Measurements from ENCODE around the gene COL8A2.

DNA sequence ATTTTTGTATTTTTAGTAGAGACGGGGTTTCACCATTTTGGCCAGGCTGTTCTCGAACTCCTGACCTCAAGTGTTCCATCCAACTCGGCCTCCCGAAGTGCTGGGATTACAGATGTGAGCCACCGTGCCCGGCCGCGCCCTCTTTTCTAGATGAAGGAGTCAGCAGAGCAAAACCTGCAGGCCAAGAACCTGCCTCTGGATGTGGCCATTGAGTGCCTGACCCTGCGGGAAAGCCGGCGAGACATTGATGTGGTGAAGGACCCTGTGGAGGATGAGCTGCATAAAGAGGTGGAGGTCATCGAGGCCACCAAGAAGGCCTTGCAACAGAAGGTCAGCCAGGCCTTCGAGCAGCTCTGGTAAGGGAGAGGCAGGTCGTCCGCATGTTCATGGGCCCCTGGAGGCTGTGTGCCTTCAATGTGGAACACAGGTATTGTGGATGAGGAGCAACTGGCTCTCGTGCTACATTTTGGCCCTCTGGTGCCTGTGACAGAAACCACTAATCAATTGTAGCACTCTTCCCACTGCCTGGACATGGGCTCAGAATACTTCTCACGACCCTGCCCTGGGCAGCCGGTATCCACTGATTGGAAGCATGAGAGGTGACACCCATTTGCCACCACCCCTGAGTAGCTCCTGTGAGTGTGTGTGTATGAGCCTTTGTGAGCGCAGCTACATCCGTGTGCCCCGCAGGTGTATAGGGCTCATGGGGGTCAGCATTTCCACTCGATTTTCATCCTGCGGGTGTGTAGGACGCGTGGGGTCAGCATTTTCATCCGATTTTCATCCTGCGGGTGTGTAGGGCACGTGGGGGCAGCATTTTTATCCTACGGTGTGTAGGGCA lies 39.1 kb downstream of the COL8A2 start:
- TF ChIP-seq, protein P1, sequence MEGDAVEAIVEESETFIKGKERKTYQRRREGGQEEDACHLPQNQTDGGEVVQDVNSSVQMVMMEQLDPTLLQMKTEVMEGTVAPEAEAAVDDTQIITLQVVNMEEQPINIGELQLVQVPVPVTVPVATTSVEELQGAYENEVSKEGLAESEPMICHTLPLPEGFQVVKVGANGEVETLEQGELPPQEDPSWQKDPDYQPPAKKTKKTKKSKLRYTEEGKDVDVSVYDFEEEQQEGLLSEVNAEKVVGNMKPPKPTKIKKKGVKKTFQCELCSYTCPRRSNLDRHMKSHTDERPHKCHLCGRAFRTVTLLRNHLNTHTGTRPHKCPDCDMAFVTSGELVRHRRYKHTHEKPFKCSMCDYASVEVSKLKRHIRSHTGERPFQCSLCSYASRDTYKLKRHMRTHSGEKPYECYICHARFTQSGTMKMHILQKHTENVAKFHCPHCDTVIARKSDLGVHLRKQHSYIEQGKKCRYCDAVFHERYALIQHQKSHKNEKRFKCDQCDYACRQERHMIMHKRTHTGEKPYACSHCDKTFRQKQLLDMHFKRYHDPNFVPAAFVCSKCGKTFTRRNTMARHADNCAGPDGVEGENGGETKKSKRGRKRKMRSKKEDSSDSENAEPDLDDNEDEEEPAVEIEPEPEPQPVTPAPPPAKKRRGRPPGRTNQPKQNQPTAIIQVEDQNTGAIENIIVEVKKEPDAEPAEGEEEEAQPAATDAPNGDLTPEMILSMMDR (IDR thresholded peaks at IDR 0.05), result no peak
- TF ChIP-seq POLR2A (IDR thresholded peaks at IDR 0.05), result no peak

All from testis (tissue), 2 donors.